SK-N-MC (cell line): ENCODE data around the gene GJA1.

Source experiments
- EZH2 ChIP-seq: fragments of 200-600 bp; sonication (generic); IDR thresholded peaks from one replicate; pipeline ENCODE4 v1.6.1; 2017; ENCODE audit warnings: antibody characterized with exemption
- POLR2AphosphoS5 ChIP-seq: IDR thresholded peaks from 2 replicates; pipeline ENCODE4 v1.6.1; 2012; ENCODE audit warnings: mild to moderate bottlenecking, low read depth, low read length, borderline replicate concordance

DNA sequence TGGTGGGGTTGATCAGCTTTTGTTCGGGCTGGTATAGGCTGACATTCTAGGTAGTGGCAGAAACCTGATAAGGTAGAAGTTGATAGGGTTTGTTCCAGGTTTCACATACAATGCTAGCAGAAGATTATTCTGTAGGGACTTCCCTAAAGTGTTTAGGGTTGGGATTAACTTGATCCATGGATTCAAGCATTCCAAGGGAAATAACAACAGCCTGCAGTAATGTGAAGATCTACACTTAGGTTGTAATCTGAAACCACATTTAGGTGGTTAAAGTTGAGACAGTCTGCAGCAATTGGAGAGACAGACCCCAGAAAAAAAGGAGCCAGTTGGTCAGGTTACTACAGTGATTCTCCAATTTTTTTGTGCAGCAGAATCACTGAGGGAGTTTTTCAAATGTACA lies 56.1 kb downstream of the GJA1 start:
- TF ChIP-seq EZH2, result no peak
- TF ChIP-seq POLR2AphosphoS5, result no peak
